Mucosa of descending colon (tissue), 3 donors: ENCODE results near the gene EIF2B2. TPM values are rescaled to one million over a fixed set of nuclear protein-coding genes. Genes with fewer than 3 reads are reported as not detected.
A peak's percentile ranks its signal among the peaks of the same experiment; 100 is the strongest.

Source experiments
- ATAC-seq: fragments of 200-7000 bp; cut with Tn5 transposase; one replicate; pipeline ENCODE4 v1.9.1; 2020; ENCODE audit warnings: mild to moderate bottlenecking, moderate library complexity
- DNase-seq, 3 donors: peaks; one replicate each; pipeline ENCODE4 v3.0.0-alpha.2; 2020
- H3K36me3 ChIP-seq: fragments of 200-600 bp; one replicate; pipeline ENCODE4 v1.8.0; 2021; ENCODE audit warnings: low read depth, mild to moderate bottlenecking
- H3K4me1 ChIP-seq: fragments of 200-600 bp; one replicate; pipeline ENCODE4 v1.8.0; 2021; ENCODE audit warnings: low read depth, mild to moderate bottlenecking
- H3K4me3 ChIP-seq: fragments of 200-600 bp; one replicate; pipeline ENCODE4 v1.8.0; 2021; ENCODE audit warnings: mild to moderate bottlenecking
- H3K9me3 ChIP-seq: fragments of 200-600 bp; one replicate; pipeline ENCODE4 v1.8.0; 2021; ENCODE audit warnings: mild to moderate bottlenecking
- CTCF ChIP-seq: fragments of 200-600 bp; IDR thresholded peaks from one replicate; pipeline ENCODE4 v1.8.0; 2022; ENCODE audit warnings: antibody characterized with exemption, mild to moderate bottlenecking
- intact Hi-C, 2 donors: fragments of 100-400 bp; cut with DNase I in 1 of 2; cut with micrococcal nuclease in 1 of 2; formaldehyde crosslinking; loops; one replicate each; pipeline versions ENCODE4 v1.11.0 to v1.11.1; 2022; cut with DNase I, micrococcal nuclease
- total RNA-seq, 3 donors: library from RNA; stranded (reverse); fragmentation: NEBNext Ultra II Directional in 2 of 3; extraction: Animal tissue kit (Norgen Biotek cat#: 25700) in 2 of 3; gene quantifications; one replicate each; pipeline versions ENCODE4 v1.2.1 to v1.2.4, GENCODE V29; 2021 to 2023
- donor health status: DM: no; HTN: no; CAD: no; lungs with moderate emphysema.
- donor health status: DM: no; HTN: no; CAD: no.
- donor health status: DM: no; HTN: yes; CAD: no.

The EIF2B2 gene
- total RNA-seq, 3 donors from 2014 or later: 40.6 to 50.9 (median 46.3) TPM

- H3K4me3 ChIP-seq: no peak overlapping the region
- ATAC-seq: no peak
- DNase-seq: no peak
- no peak for TF ChIP-seq CTCF
- intact Hi-C loops: no loop called here
- no peaks in the 10 kb centered on the region for H3K9me3 ChIP-seq
- H3K36me3 ChIP-seq: no peaks in the 10 kb centered on the region
- no peaks in the 10 kb centered on the region for H3K4me1 ChIP-seq
These were observed 41.3 kb upstream of the EIF2B2 start for GRCh38 chr14:74961238-74961911.

GRCh38 chr14:74962046-74962445 is 40.7 kb upstream of the EIF2B2 start:
- H3K4me1 ChIP-seq: no peaks in the 10 kb centered on the region
- intact Hi-C loops: no loop called here
- H3K4me3 ChIP-seq: no peak overlapping the region
- no peak for TF ChIP-seq CTCF
- DNase-seq (no peak), ATAC-seq (no peak)
- H3K36me3 ChIP-seq: no peaks in the 10 kb centered on the region
- no peaks in the 10 kb centered on the region for H3K9me3 ChIP-seq

- DNase-seq: no peak
- Histone ChIP-seq H3K4me1 (no peaks in the 10 kb centered on the region), H3K4me3 (no peak overlapping the region), H3K36me3 (no peaks in the 10 kb centered on the region), H3K9me3 (no peaks in the 10 kb centered on the region)
- TF ChIP-seq CTCF: no peak
- peak; percentile 48 for ATAC-seq
- intact Hi-C loops: no loop called here
These were observed 40.2 kb upstream of the EIF2B2 start for GRCh38 chr14:74962493-74962892.

GRCh38 chr14:74963178-74963704 is 39.5 kb upstream of the EIF2B2 start:
- TF ChIP-seq CTCF: no peak
- intact Hi-C loops: no loop called here
- H3K36me3 ChIP-seq: no peaks in the 10 kb centered on the region
- H3K4me3 ChIP-seq: no peak overlapping the region
- H3K9me3 ChIP-seq: no peaks in the 10 kb centered on the region
- DNase-seq: no peak
- no peak for ATAC-seq
- no peaks in the 10 kb centered on the region for H3K4me1 ChIP-seq

GRCh38 chr14:74963705-74964271 is 38.9 kb upstream of the EIF2B2 start:
- no peak for ATAC-seq
- Histone ChIP-seq H3K9me3 (no peaks in the 10 kb centered on the region), H3K4me1 (no peaks in the 10 kb centered on the region), H3K4me3 (no peak overlapping the region), H3K36me3 (no peaks in the 10 kb centered on the region)
- TF ChIP-seq CTCF: no peak
- intact Hi-C loops: no loop called here
- no peak for DNase-seq
